GM20431 (cell line): ENCODE measurements around the gene SLC35E3.

Experiments
- in situ Hi-C: fragments of 300-500 bp; cut with MseI, MboI; formaldehyde crosslinking; loops from one replicate; pipeline ENCODE4 v1.15.0; 2020; ENCODE audit warnings: low sequenced_read_pairs; ENCODE audit not compliant: unreplicated experiment

The SLC35E3 gene

GRCh38 chr12:68768431-68768939 is 22.5 kb downstream of the SLC35E3 start:
- in situ Hi-C loops = no loop called here

GRCh38 chr12:68769941-68770340 is 24.0 kb downstream of the SLC35E3 start:
- in situ Hi-C loops = no loop called here

GRCh38 chr12:68771223-68771925 is 25.4 kb downstream of the SLC35E3 start:
- in situ Hi-C loops = no loop called here

- in situ Hi-C loops = no loop called here
Observed at GRCh38 chr12:68772714-68773113, 26.7 kb downstream of the SLC35E3 start.

- in situ Hi-C loops = no loop called here
Observed at GRCh38 chr12:68773582-68773981, 27.6 kb downstream of the SLC35E3 start.

- in situ Hi-C loops = no loop called here
Observed at GRCh38 chr12:68775121-68775630, 29.2 kb downstream of the SLC35E3 start.

GRCh38 chr12:68776976-68777610 is 31.1 kb downstream of the SLC35E3 start:
- in situ Hi-C loops = no loop called here

GRCh38 chr12:68779280-68779679 is 33.3 kb downstream of the SLC35E3 start:
- in situ Hi-C loops = no loop called here

GRCh38 chr12:68780731-68781130 is 34.8 kb downstream of the SLC35E3 start:
- in situ Hi-C loops = no loop called here

GRCh38 chr12:68781728-68782127 is 35.8 kb downstream of the SLC35E3 start:
- in situ Hi-C loops = no loop called here

- in situ Hi-C loops = no loop called here
Observed at GRCh38 chr12:68784015-68784414, 38.0 kb downstream of the SLC35E3 start.

GRCh38 chr12:68785358-68785757 is 39.4 kb downstream of the SLC35E3 start:
- in situ Hi-C loops = no loop called here

- in situ Hi-C loops = no loop called here
Observed at GRCh38 chr12:68785823-68786222, 39.8 kb downstream of the SLC35E3 start.

GRCh38 chr12:68786929-68787328 is 41.0 kb downstream of the SLC35E3 start:
- in situ Hi-C loops = no loop called here

GRCh38 chr12:68788554-68789143 is 42.7 kb downstream of the SLC35E3 start:
- in situ Hi-C loops = no loop called here

- in situ Hi-C loops = no loop called here
Observed at GRCh38 chr12:68789144-68789878, 43.3 kb downstream of the SLC35E3 start.

- in situ Hi-C loops = no loop called here
Observed at GRCh38 chr12:68790081-68790951, 44.3 kb downstream of the SLC35E3 start.

- in situ Hi-C loops = no loop called here
Observed at GRCh38 chr12:68790952-68791234, 44.9 kb downstream of the SLC35E3 start.

GRCh38 chr12:68791897-68792481 is 46.0 kb downstream of the SLC35E3 start:
- in situ Hi-C loops = no loop called here
